PC-9 (cell line): ENCODE data around the gene ARHGEF12. TPM values are rescaled to one million over a fixed set of nuclear protein-coding genes. Genes with fewer than 3 reads are reported as not detected.

Experiments
- BruUV-seq: library from RNA; stranded (reverse); fragments of 400-500 nt; replicated peaks from 2 replicates; lab custom pipeline; 2021; lab: Mats Ljungman, UMichigan
- CTCF ChIA-PET: fragments of 300-600 bp; sonication (Branson Sonifier 250); formaldehyde crosslinking; loops from one replicate; lab custom pipeline; 2022; ENCODE audit warnings: antibody characterized with exemption; lab: Charles Lee
- POLR2A ChIA-PET: fragments of 300-600 bp; sonication (Branson Sonifier 250); formaldehyde crosslinking; loops from one replicate; lab custom pipeline; 2022; ENCODE audit warnings: antibody characterized with exemption; ENCODE audit not compliant: unreplicated experiment; lab: Charles Lee
- DNase-seq, 2 experiments: peaks; one replicate each; pipeline versions ENCODE4 v3.0.0 to v3.0.0-alpha.2; 2015 to 2022; ENCODE audit warnings: mixed read lengths in 1 of 2
- H2AFZ ChIP-seq: fragments of 200-600 bp; sonication (generic); 2 replicates; pipeline ENCODE4 v1.8.1; 2017; ENCODE audit warnings: antibody characterized with exemption
- H3F3A ChIP-seq: fragments of 200-600 bp; sonication (generic); 2 replicates; pipeline ENCODE4 v1.8.1; 2017; ENCODE audit warnings: antibody characterized with exemption, mild to moderate bottlenecking, low read depth; ENCODE audit not compliant: insufficient read depth
- H3K27ac ChIP-seq: fragments of 200-600 bp; sonication (generic); 2 replicates; pipeline ENCODE4 v1.6.1; 2016; ENCODE audit warnings: mixed run types
- H3K27me3 ChIP-seq: fragments of 200-600 bp; sonication (generic); 2 replicates; pipeline ENCODE4 v1.6.1; 2016; ENCODE audit warnings: low read depth, mixed run types; ENCODE audit not compliant: insufficient read depth
- H3K36me3 ChIP-seq: fragments of 200-600 bp; sonication (generic); 2 replicates; pipeline ENCODE4 v1.6.1; 2016; ENCODE audit warnings: low read depth, mixed run types
- H3K4me1 ChIP-seq: fragments of 200-600 bp; sonication (generic); replicated peaks from 2 replicates; pipeline ENCODE4 v1.6.1; 2016; ENCODE audit warnings: mixed run types; ENCODE audit not compliant: insufficient read depth
- H3K4me2 ChIP-seq: fragments of 200-600 bp; sonication (generic); 2 replicates; pipeline ENCODE4 v1.6.1; 2017; ENCODE audit warnings: mixed run types
- H3K4me3 ChIP-seq: fragments of 200-600 bp; sonication (generic); 2 replicates; pipeline ENCODE4 v1.6.1; 2016; ENCODE audit warnings: mixed run types
- H3K79me2 ChIP-seq: fragments of 200-600 bp; sonication (generic); 2 replicates; pipeline ENCODE4 v1.6.1; 2017; ENCODE audit warnings: low read depth, mixed run types
- H3K9me2 ChIP-seq: fragments of 200-600 bp; sonication (generic); 2 replicates; pipeline ENCODE4 v1.8.1; 2017; ENCODE audit warnings: mild to moderate bottlenecking; ENCODE audit not compliant: insufficient read depth
- H3K9me3 ChIP-seq: fragments of 200-600 bp; sonication (generic); 2 replicates; pipeline ENCODE4 v1.8.1; 2016; ENCODE audit warnings: low read depth; ENCODE audit not compliant: insufficient read depth
- H4K20me1 ChIP-seq: fragments of 200-600 bp; sonication (generic); 2 replicates; pipeline ENCODE4 v1.8.1; 2017; ENCODE audit not compliant: insufficient read depth
- EZH2 ChIP-seq: fragments of 200-600 bp; sonication (generic); IDR thresholded peaks from 2 replicates; pipeline ENCODE4 v1.8.0; 2017; ENCODE audit warnings: antibody characterized with exemption, low read depth
- intact Hi-C: fragments of 100-400 bp; cut with micrococcal nuclease; formaldehyde crosslinking; loops from one replicate; pipeline ENCODE4 v1.10.0; 2022; ENCODE audit not compliant: unreplicated experiment
- total RNA-seq: library from RNA; stranded (reverse); gene quantifications from 2 replicates; pipeline ENCODE4 v1.2.3, GENCODE V29; 2021
- TF ChIP-seq, protein P1 (sequence below): fragments of 200-600 bp; sonication (generic); conservative IDR thresholded peaks from 2 replicates; pipeline ENCODE4 v1.6.1; 2017; ENCODE audit warnings: mixed run types, antibody characterized with exemption, mild to moderate bottlenecking, moderate library complexity

The ARHGEF12 gene
- total RNA-seq, 1 experiment from 2014 or later, result 76.5 TPM

DNA sequence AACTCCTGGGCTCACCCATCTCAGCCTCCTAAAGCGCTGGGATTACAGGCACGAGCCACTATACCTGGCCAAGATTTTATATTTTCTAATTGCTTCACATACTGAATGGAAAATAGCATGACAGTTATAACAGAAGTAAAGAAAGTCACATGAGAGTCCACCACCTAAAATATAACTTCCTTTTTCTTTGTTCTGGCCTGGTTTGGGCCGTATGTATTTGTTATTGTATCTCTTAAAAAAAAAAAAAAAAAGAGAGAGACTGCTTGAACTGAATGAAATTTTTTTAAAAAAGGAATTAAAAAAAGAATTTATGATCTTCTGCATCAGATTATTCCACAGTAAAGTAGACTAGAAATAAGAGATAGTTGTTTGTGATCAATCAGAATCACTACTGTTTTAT, 89.3 kb downstream of the ARHGEF12 start:
- H2AFZ ChIP-seq, result no peak overlapping the region
- DNase-seq, result no peak
- no peak overlapping the region for H3K4me2 ChIP-seq
- H3K4me1 ChIP-seq, result peaks cover 17% of the 10 kb centered on the region
- TF ChIP-seq, protein P1, sequence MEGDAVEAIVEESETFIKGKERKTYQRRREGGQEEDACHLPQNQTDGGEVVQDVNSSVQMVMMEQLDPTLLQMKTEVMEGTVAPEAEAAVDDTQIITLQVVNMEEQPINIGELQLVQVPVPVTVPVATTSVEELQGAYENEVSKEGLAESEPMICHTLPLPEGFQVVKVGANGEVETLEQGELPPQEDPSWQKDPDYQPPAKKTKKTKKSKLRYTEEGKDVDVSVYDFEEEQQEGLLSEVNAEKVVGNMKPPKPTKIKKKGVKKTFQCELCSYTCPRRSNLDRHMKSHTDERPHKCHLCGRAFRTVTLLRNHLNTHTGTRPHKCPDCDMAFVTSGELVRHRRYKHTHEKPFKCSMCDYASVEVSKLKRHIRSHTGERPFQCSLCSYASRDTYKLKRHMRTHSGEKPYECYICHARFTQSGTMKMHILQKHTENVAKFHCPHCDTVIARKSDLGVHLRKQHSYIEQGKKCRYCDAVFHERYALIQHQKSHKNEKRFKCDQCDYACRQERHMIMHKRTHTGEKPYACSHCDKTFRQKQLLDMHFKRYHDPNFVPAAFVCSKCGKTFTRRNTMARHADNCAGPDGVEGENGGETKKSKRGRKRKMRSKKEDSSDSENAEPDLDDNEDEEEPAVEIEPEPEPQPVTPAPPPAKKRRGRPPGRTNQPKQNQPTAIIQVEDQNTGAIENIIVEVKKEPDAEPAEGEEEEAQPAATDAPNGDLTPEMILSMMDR, result no peak
- no peak for TF ChIP-seq EZH2
- intact Hi-C loops, result no loop called here
- H3K9me2 ChIP-seq, result no peaks in the 10 kb centered on the region
- no peaks in the 10 kb centered on the region for H3K27me3 ChIP-seq
- H3K79me2 ChIP-seq, result no peaks in the 10 kb centered on the region
- H3F3A ChIP-seq, result peaks cover 17% of the 10 kb centered on the region; the same call in 1 of the 2 replicates
- ChIA-PET CTCF (no interaction called here), POLR2A (no interaction called here)
- no TSS peak for BruUV-seq
- H3K4me3 ChIP-seq, result no peak overlapping the region
- H3K9me3 ChIP-seq, result no peaks in the 10 kb centered on the region
- no peaks in the 10 kb centered on the region; the same call in 1 of the 2 replicates for H4K20me1 ChIP-seq
- 0 out of 2 replicates have a peak overlapping the region, but pooled peaks have one; percentile 9 for H3K27ac ChIP-seq
- peaks cover 6% of the 10 kb centered on the region; the same call in 1 of the 2 replicates for H3K36me3 ChIP-seq

DNA sequence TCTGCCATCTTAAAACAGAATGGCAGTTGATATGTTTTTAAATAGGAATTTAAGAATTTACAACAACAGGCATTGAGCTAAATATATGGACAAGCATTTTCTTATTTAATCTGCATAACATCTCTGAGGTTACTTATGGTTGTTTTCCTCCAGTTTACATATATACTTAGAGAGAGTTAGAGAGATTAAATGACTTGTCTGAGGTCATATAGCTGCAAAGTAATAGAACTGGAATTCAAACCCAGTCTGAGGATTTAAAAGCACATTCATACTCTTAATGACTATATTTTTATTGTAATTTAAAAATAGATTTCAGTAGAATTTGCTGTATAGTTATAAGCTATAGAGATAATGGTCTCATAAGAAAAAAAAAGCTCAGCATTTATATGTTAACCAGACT, 93.9 kb downstream of the ARHGEF12 start:
- Histone ChIP-seq H3K36me3 (peaks cover 12% of the 10 kb centered on the region; the same call in 1 of the 2 replicates), H3K9me2 (no peaks in the 10 kb centered on the region), H4K20me1 (no peaks in the 10 kb centered on the region), H3F3A (peaks cover 32% of the 10 kb centered on the region), H3K27me3 (no peaks in the 10 kb centered on the region), H3K4me3 (no peak overlapping the region), H3K27ac (no peak overlapping the region), H2AFZ (no peak overlapping the region), H3K4me2 (no peak overlapping the region), H3K4me1 (peaks cover 19% of the 10 kb centered on the region), H3K9me3 (no peaks in the 10 kb centered on the region; the same call in 1 of the 2 replicates), H3K79me2 (no peaks in the 10 kb centered on the region)
- POLR2A ChIA-PET, result no interaction called here
- TF ChIP-seq, protein P1, result no peak
- no peak for TF ChIP-seq EZH2
- CTCF ChIA-PET, result interaction anchor here (0.6 kb wide), 1 partner anchor 283 kb away, joined by 3 read pairs; no protein-coding TSS in a partner anchor
- DNase-seq, result no peak
- no TSS peak for BruUV-seq
- intact Hi-C loops, result loop anchor here (5.0 kb wide), 1 partner anchor 193 kb away; no protein-coding TSS in a partner anchor

DNA sequence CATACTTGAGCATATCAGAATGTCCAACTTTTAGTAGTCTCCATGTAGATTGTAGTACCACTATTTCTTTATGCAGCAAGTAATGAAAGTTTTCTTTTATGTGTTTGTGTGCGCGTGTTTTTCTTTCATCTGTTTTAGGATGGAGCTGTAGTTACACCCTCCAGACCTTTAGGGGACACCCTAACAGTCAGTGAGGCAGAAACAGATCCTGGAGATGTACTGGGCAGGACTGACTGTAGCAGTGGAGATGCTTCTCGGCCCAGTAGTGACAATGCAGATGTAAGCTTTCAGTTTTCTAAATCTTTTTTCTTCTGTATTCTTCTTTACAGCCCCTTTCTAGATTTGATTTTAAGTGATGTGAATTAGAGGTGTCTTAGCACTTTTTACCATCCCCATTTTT, 95.4 kb downstream of the ARHGEF12 start:
- peak overlapping the region; percentile 29 for H3K4me2 ChIP-seq
- no peaks in the 10 kb centered on the region for H3K79me2 ChIP-seq
- no peaks in the 10 kb centered on the region; the same call in 1 of the 2 replicates for H3K9me3 ChIP-seq
- peak in 1 of 2 experiments; percentile 1 for DNase-seq
- H2AFZ ChIP-seq, result no peak overlapping the region
- peaks cover 12% of the 10 kb centered on the region; the same call in 1 of the 2 replicates for H3K36me3 ChIP-seq
- no peaks in the 10 kb centered on the region for H4K20me1 ChIP-seq
- ChIA-PET POLR2A (interaction anchor here (0.5 to 0.7 kb wide), 3 partner anchors 56 to 91 kb away, joined by 4 to 5 read pairs (median 4); no protein-coding TSS in a partner anchor), CTCF (no interaction called here)
- peak overlapping the region; percentile 47 for H3K27ac ChIP-seq
- no peak for TF ChIP-seq EZH2
- TF ChIP-seq, protein P1, result no peak; the same call in 1 of the 2 replicates
- no peaks in the 10 kb centered on the region for H3K27me3 ChIP-seq
- no peaks in the 10 kb centered on the region for H3K9me2 ChIP-seq
- H3K4me3 ChIP-seq, result no peak overlapping the region
- no TSS peak for BruUV-seq
- peaks cover 32% of the 10 kb centered on the region for H3F3A ChIP-seq
- intact Hi-C loops, result loop anchor here (1.0 to 5.0 kb wide), 3 partner anchors 95 to 194 kb away; partner anchors contain the start of gene ARHGEF12
- peaks cover 19% of the 10 kb centered on the region for H3K4me1 ChIP-seq
